Measurements from ENCODE around the gene CACNB4. TPM values are rescaled to one million over a fixed set of nuclear protein-coding genes. Genes with fewer than 3 reads are reported as not detected.

CACNB4 gene
- total and polyA plus RNA-seq, 2 of the 4 experiments (the other 2 are of a cell fraction), result 0.12 to 0.36 TPM

GRCh38 chr2:152015552-152015951 is 83.3 kb downstream of the CACNB4 start (continued):
- TF ChIP-seq USF2 (IDR thresholded peaks at IDR 0.05; ENCODE audit: low read depth, low read length) (no peak), CHD1 (IDR thresholded peaks at IDR 0.05; ENCODE audit: low read depth, low read length) (no peak), RCOR1 (IDR thresholded peaks at IDR 0.05; ENCODE audit: insufficient replicate concordance, low read length) (no peak), MAFK (IDR thresholded peaks at IDR 0.05; ENCODE audit: low read depth, low read length) (no peak)

- H2BK5ac ChIP-seq (ENCODE audit: low read depth, low read length, poor library complexity, severe bottlenecking), result no peak overlapping the region
- no peaks in the 10 kb centered on the region for H4K20me1 ChIP-seq (ENCODE audit: insufficient read depth, low read length)
- no peak overlapping the region for H3K18ac ChIP-seq (ENCODE audit: low read depth, low read length)
- intact Hi-C loops (cut with micrococcal nuclease) (no loop called here), dilution Hi-C loops (cut with HindIII; ENCODE audit: low sequenced_read_pairs, unreplicated experiment) (no loop called here), in situ Hi-C loops (cut with MboI; ENCODE audit: low sequenced_read_pairs) (no loop called here)
- no peak overlapping the region for H3K4ac ChIP-seq (ENCODE audit: low read depth, low read length)
- CTCF ChIA-PET, result interaction anchor here (1.0 to 4.1 kb wide), 2 partner anchors 13 to 14 kb away, joined by 4 to 20 read pairs; no protein-coding TSS in a partner anchor
- H2BK20ac ChIP-seq (ENCODE audit: low read depth, low read length), result no peak overlapping the region
- H3K27me3 ChIP-seq (ENCODE audit: control insufficient read depth, insufficient read depth, low read length), result peaks cover 10% of the 10 kb centered on the region
- H2BK120ac ChIP-seq (ENCODE audit: low read depth, low read length), result no peak overlapping the region
- H2AK9ac ChIP-seq (replicated peaks; ENCODE audit: low read depth, low read length, poor library complexity), result no peak overlapping the region
- H4K5ac ChIP-seq (ENCODE audit: low read depth, low read length), result no peak overlapping the region
- no peak overlapping the region for H3K9ac ChIP-seq (ENCODE audit: low read depth, low read length)
- no peaks in the 10 kb centered on the region for H3K9me3 ChIP-seq (ENCODE audit: control insufficient read depth, insufficient read depth, low read length)
- H3K14ac ChIP-seq (replicated peaks; ENCODE audit: low read depth, low read length), result no peak overlapping the region
- ATAC-seq (ENCODE audit: low read depth) (peak; percentile 77), DNase-seq (peak; percentile 42)
- H2AFZ ChIP-seq (replicated peaks; ENCODE audit: low read length, poor library complexity), result no peak overlapping the region
- no peaks in the 10 kb centered on the region for H3K9me1 ChIP-seq (ENCODE audit: insufficient read depth, low read length)
- POLR2A ChIA-PET (ENCODE audit: unreplicated experiment), result no interaction called here
- no peak overlapping the region for H2AK5ac ChIP-seq (ENCODE audit: low read depth, low read length)
- no peaks in the 10 kb centered on the region for H3K79me1 ChIP-seq (ENCODE audit: low read depth in 1 of 2, low read length in 2 of 2)
- H3K4me2 ChIP-seq (ENCODE audit: low read depth, low read length), result no peak overlapping the region
- no peak overlapping the region for H4K91ac ChIP-seq (ENCODE audit: insufficient read depth, low read depth, low read length)
- no CpG with 5 or more reads among the region's 1 CpG for WGBS, 2 experiments (ENCODE audit: extremely low coverage in 2 of 2, insufficient read length in 1 of 2)
- no peak overlapping the region for H3K23ac ChIP-seq (ENCODE audit: low read depth, low read length)
- no peak overlapping the region for H3K56ac ChIP-seq (ENCODE audit: extremely low read depth, insufficient read depth, low read length)
- H3K36me3 ChIP-seq (ENCODE audit: control insufficient read depth, insufficient read depth, low read length), result no peaks in the 10 kb centered on the region
- no peak overlapping the region for H3K4me3 ChIP-seq (ENCODE audit: insufficient read depth, low read depth, low read length)
- no peak overlapping the region for H4K8ac ChIP-seq (ENCODE audit: low read depth in 2 of 2, low read length in 2 of 2)
- no peak overlapping the region for H3K27ac ChIP-seq (ENCODE audit: insufficient read depth, low read length)
- BruUV-seq (replicated peaks), result no TSS peak
- no peaks in the 10 kb centered on the region for H3K4me1 ChIP-seq (ENCODE audit: control insufficient read depth, insufficient read depth, low read length)
- H2BK15ac ChIP-seq (ENCODE audit: low read depth, low read length), result no peak overlapping the region
- TF ChIP-seq CEBPB (IDR thresholded peaks at IDR 0.05; ENCODE audit: low read depth, low read length) (no peak), SMC3 (IDR thresholded peaks at IDR 0.05; ENCODE audit: low read depth, low read length) (no peak), ELK1 (IDR thresholded peaks at IDR 0.05; ENCODE audit: borderline replicate concordance, low read depth, low read length) (no peak), POLR2A (IDR thresholded peaks at IDR 0.05; ENCODE audit: low read depth, low read length) (no peak), MAZ (IDR thresholded peaks at IDR 0.05; ENCODE audit: borderline replicate concordance, low read depth, low read length) (no peak), RFX5 (IDR thresholded peaks at IDR 0.05; ENCODE audit: low read depth, low read length) (no peak), CHD1 (IDR thresholded peaks at IDR 0.05; ENCODE audit: low read depth, low read length) (no peak), RAD21 (IDR thresholded peaks at IDR 0.05; ENCODE audit: low read length) (no peak), RCOR1 (IDR thresholded peaks at IDR 0.05; ENCODE audit: insufficient replicate concordance, low read length) (no peak), MXI1 (IDR thresholded peaks at IDR 0.05; ENCODE audit: borderline replicate concordance, low read depth, low read length) (no peak), CTCF (conservative IDR thresholded peaks at IDR 0.05; ENCODE audit: low read depth, low read length) (no peak), NFE2L2 (IDR thresholded peaks at IDR 0.05; ENCODE audit: low read depth, low read length) (no peak)
Observed at GRCh38 chr2:152012697-152013096, 86.1 kb downstream of the CACNB4 start.
